GM19455 (cell line): ENCODE measurements around the gene RPSA.
"Not testable (repeated sequence)": the region's sequence is repeated elsewhere in the genome, so short reads cannot be mapped to it uniquely, and the experiment has no call there.

Experiments used
- ATAC-seq: cut with Tn5 transposase; IDR thresholded peaks from one replicate; pipeline ENCODE4 v1.9.1; 2021; ENCODE audit not compliant: unreplicated experiment

Gene RPSA

DNA sequence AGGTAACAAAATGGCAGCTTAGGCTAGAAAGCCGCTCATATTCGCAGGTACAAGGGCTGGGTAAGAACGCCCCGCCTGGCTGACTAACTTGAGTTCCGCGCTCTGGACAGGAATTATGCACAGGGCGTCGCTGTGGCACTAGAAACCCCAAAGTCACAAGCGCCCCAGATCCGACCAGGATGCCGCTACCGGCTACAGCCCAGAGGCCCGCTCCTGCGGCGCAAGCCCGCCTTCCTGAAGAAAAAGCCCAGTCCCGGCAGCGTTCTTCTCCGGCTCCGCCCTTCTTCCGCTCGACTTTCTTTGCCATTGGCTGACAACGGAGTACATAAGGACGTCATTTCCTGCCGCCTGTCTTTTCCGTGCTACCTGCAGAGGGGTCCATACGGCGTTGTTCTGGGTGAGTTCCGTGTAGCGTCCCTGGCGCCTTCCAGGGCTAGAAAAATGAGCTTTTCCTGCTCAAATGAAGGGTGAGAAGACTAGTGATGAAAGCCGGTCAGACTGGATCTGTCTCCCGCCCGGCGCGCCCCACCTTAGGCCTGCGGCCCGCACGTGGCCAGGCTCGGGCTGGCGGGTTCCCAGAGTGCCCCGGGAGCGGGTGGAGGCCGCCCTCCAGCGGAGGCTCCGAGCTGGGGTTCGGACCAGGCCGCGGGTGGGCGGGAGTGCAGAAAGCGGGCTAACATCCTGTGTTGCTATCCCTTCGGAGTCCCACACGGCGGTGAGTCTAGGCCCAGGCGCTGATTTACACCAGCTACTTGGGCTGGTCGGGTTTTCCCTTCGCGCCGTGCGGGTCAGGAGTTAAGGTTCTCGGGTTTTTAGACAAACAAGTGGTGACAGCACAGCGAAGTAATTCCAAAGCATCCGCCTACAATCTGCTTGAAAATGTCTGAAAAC, at the start of gene RPSA:
RPSA (plus strand) TSS at position 353 of the 891 bp plus-strand sequence. CDS start 934 bp downstream, outside the sequence.
- ATAC-seq, result peak; percentile 95

DNA sequence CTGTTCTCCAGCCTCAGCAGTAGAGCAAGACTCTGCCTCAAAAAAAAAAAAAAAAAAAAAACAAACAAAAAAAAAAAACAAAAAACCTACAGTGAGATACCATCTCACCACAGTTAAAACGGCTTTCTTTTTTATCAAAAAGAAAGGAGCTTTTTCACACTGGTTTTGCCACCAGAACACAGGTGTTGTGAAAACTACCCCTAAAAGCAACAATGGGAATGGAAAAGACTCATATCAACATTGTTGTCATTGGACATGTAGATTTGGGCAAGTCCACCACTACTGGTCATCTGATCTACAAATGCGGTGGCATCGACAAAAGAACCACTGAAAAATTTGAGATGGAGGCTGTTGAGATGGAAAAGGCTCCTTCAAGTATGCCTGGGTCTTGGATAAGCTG, 48.2 kb upstream of the RPSA start:
- ATAC-seq, result no peak

GRCh38 chr3:39361252-39361927, 45.1 kb upstream of the RPSA start:
- no peak for ATAC-seq

- no peak for ATAC-seq
Observed at GRCh38 chr3:39362192-39362591, 44.3 kb upstream of the RPSA start.

DNA sequence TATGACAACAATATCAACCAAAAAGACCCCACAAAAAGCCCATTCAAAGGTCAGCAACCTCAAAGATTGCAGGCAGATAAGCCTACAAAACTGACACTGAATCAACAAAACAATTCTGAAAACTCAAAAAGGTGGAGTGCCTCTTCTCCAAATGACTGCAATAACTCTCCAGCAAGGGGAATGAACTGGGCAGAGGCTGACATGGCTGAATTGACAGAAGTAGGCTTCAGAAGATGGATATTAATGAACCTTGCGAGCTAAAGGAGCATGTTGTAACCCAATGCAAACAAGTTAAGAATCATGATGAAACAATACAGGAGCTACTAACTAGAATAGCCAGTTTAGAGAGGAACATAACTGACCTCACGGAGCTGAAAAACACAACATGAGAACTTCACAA, 43.7 kb upstream of the RPSA start:
- ATAC-seq, result no peak

DNA sequence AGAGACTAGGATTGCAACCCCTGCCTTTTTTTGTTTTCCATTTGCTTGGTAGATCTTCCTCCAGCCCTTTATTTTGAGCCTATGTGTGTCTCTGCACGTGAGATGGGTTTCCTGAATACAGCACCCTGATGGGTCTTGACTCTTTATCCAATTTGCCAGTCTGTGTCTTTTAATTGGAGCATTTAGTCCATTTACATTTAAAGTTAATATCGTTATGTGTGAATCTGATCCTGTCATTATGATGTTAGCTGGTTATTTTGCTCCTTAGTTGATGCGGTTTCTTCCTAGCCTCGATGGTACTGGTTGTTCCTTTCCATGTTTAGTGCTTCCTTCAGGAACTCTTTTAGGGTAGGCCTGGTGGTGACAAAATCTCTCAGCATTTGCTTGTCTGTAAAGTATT, 36.1 kb upstream of the RPSA start:
- ATAC-seq, result not testable (repeated sequence)

- ATAC-seq, result no peak
Observed at GRCh38 chr3:39372833-39373232, 33.7 kb upstream of the RPSA start.

GRCh38 chr3:39376959-39377634, 29.4 kb upstream of the RPSA start:
- no peak for ATAC-seq

GRCh38 chr3:39378088-39378487, 28.4 kb upstream of the RPSA start:
- ATAC-seq, result no peak

DNA sequence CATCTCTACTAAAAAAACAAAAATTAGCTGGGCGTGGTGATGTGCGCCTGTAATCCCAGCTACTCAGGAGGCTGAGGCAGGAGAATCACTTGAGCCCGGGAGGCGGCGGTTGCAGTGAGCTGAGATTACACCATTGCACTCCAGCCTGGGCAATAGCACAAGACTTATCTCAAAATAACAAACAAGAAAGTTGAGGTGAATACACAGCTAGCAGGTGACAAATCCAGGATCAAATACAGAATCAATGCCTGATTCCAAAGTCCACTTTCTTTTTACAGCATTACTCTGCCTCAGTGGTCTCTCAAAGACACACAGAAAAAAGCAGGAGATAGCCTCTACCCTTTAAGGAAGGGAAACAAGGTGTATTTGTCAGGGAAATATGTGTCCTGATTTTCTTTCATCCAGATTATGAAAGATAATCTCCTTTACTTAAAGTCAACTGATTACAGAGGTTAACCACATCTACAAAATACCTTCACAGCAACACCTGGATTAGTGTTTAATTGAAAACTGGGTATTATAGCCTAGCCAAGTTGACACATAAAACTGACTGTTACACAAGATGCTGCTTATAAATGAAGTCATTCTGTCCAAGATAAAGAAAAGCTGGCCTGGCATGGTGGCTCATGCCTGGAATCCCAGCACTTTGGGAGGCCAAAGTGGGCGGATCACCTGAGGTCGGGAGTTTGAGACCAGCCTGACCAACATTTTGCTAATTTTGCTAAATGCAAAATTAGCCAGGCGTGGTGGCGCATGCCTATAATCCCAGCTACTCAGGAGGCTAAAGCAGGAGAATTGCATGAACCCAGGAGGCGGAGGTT, 27.4 kb upstream of the RPSA start:
- ATAC-seq, result no peak

DNA sequence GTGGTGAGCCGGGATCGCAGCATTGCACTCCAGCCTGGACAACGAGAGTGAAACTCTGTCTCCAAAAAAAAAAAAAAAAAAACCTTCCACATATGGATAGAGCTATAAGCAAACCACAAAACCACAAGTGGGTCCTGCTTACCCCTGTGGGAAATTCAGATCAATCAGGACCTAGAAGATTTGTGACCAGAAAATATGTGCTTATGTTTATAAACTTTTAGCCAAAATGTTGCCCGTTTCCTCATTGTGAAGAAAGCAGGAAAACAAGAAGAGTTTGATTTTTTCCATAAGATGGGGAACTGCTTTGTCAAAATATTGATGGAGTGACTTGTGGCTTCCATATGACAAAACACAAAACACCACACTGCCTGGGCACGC, 26.8 kb upstream of the RPSA start:
- ATAC-seq, result no peak

DNA sequence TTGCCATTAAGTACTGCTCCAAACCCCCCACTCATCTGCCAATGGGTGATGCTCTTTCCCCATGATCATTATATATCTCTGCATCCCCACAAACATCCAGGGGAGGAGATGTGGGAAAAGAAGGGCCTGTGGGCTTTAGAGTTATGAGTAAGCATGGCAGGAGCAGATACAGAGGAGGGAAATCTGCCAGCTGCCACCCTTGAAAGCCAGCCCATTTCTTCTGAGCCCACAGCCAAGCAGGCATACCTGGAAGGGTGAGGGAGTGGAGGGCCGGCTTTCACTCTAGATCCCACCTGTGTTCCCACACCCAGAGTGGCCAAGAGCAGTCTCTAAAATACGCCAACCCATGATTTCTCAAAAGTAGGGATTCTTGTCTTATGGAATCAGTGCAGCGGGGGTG, 25.1 kb upstream of the RPSA start:
- ATAC-seq, result no peak

DNA sequence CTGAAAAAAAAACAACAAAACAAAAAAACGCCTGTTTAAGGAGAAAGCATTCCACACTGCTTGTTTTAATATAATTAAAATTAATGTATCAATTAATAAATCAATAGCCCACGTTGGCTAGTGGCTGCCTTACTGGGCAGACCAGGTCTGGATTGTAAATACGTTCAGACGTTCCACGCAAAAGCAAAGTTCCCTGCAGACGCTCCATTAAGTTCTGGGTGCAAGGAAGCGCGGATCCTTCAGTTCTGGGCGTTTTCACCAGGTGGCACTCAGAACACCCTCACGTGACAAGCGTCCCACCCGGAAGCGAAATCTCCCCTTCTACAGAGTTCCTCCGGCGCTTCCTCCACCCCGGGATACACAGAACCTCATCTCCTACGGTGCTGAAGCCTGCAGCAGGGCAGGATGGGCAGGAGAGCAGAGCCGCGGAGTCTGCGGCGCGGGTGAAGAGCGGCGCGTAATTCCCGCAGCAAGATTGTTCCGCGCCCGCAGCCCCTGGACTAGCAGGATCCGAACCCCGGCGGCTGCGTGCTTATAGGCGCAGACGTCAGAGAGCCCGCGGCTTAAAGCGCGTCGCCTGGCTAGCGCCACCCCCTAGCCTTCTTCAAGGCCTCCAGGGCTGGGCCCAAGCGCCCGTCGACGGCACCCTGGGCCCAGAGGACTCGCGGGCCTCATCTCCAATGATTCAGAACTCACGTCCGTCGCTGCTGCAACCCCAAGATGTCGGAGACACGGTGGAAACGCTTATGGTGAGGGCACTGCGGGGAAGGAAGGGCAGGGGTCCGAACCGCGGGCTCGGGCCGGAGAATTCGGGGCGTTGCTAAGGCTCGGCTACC, 23.3 kb upstream of the RPSA start, which contains the start of gene SLC25A38:
SLC25A38 (plus strand) TSS at position 326 of the 836 bp plus-strand sequence; CDS start at position 681, 355 bp downstream.
- ATAC-seq, result peak; percentile 76

DNA sequence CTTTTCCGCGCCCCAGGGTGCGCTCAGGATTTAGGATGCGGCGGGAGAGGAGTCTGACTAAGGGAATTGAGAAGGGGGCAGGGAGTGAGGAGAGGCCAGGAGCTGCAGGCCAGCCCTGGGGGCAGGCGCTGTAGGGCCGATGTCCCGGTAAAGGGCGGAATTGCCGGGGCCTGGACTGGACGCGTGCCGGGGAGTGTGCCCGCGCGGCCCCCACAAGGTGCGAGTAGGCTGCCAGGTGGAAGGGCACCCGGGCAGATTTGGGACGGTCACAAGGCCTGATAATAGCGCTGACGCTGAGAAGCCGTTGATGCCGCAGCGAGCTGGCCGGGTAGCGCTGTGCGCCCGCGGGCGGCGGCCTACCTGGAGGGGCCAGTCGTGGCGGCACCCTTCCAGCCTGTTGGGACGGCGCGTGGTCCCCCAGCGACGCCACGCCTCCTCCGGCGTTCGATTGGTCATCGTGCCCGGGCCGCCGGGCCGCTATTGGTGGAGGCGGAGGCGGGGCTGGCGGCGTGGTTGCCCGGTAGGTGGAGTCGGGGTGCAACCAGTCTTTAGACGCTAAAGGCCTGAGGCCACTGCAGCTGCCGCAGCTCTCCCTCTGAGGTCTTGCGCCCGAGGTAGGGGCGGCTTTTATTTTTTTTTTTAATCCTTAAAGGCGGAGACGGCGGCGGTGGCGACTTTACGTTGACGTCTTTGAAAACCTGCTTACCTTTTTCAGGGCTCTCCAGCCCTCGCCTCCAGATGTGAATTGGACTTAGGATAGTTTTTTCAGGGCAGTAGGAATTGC, 22.4 kb upstream of the RPSA start:
- ATAC-seq, result peak; percentile 72

GRCh38 chr3:39384665-39385000, 21.9 kb upstream of the RPSA start:
- ATAC-seq, result no peak

- ATAC-seq, result no peak
Observed at GRCh38 chr3:39385456-39386090, 20.9 kb upstream of the RPSA start.

- ATAC-seq, result no peak
Observed at GRCh38 chr3:39386318-39386717, 20.2 kb upstream of the RPSA start.

- no peak for ATAC-seq
Observed at GRCh38 chr3:39387411-39387975, 19.0 kb upstream of the RPSA start.
